Osteoblast (primary cell): ENCODE results near the gene ATG9B. TPM values are rescaled to one million over a fixed set of nuclear protein-coding genes. Genes with fewer than 3 reads are reported as not detected.
A peak's percentile ranks its signal among the peaks of the same experiment; 100 is the strongest.

ENCODE experiments used
- DNase-seq: peaks from one replicate; pipeline ENCODE4 v3.0.0; 2011; ENCODE audit warnings: low spot score, mixed read lengths; ENCODE audit not compliant: insufficient read length; ENCODE audit errors: missing footprints
- H2AFZ ChIP-seq: 2 replicates; pipeline ENCODE4 v1.6.0; 2011; ENCODE audit warnings: mild to moderate bottlenecking, low read length
- H3K27ac ChIP-seq: 2 replicates; pipeline ENCODE4 v1.5.1; 2011; ENCODE audit warnings: mild to moderate bottlenecking, low read depth, low read length, moderate library complexity
- H3K27me3 ChIP-seq: 2 replicates; pipeline ENCODE4 v1.6.0; 2012; ENCODE audit warnings: mild to moderate bottlenecking, control low read depth, inconsistent platforms, low read length, moderate library complexity; ENCODE audit not compliant: insufficient read depth
- H3K36me3 ChIP-seq: 2 replicates; pipeline ENCODE4 v1.5.1; 2011; ENCODE audit warnings: mild to moderate bottlenecking, low read length, control low read depth, moderate library complexity; ENCODE audit not compliant: insufficient read depth
- H3K4me1 ChIP-seq: 2 replicates; pipeline ENCODE4 v1.5.1; 2011; ENCODE audit warnings: mild to moderate bottlenecking, low read length, control low read depth, moderate library complexity; ENCODE audit not compliant: insufficient read depth
- H3K4me2 ChIP-seq: 2 replicates; pipeline ENCODE4 v1.6.0; 2011; ENCODE audit warnings: mild to moderate bottlenecking, low read length; ENCODE audit not compliant: insufficient read depth
- H3K4me3 ChIP-seq: fragments of 200-600 bp; sonication (generic); 3 replicates; pipeline ENCODE4 v1.5.1; 2012; ENCODE audit warnings: mild to moderate bottlenecking, low read length, inconsistent platforms; ENCODE audit not compliant: insufficient read depth
- H3K79me2 ChIP-seq: 2 replicates; pipeline ENCODE4 v1.6.0; 2012; ENCODE audit warnings: mild to moderate bottlenecking, low read length, control low read depth, inconsistent platforms; ENCODE audit not compliant: insufficient read depth
- H3K9me3 ChIP-seq: 2 replicates; pipeline ENCODE4 v1.5.1; 2011; ENCODE audit warnings: low read depth, low read length, control low read depth
- H4K20me1 ChIP-seq: 2 replicates; pipeline ENCODE4 v1.6.0; 2012; ENCODE audit warnings: mild to moderate bottlenecking, low read length, control low read depth; ENCODE audit not compliant: insufficient read depth
- CTCF ChIP-seq: IDR thresholded peaks from 2 replicates; pipeline ENCODE4 v1.5.1; 2011; ENCODE audit warnings: mild to moderate bottlenecking, low read depth, low read length, moderate library complexity; ENCODE audit errors: extremely low read depth
- total RNA-seq: library from RNA; depleted of rRNA; stranded (reverse); fragments of >200 nt; gene quantifications from 2 replicates; pipeline ENCODE4 v1.2.3, GENCODE V29; 2012

The ATG9B gene
- total RNA-seq, 1 donor = not detected

GRCh38 chr7:151059367-151060112 lies 35.2 kb upstream of the ATG9B start, which contains the start of gene SLC4A2:
Gene SLC4A2 (plus strand): TSS chr7:151059589. CDS start chr7:151061988, 2,399 bp downstream.
- Histone ChIP-seq H3K4me3 (peak within 1 kb of the TSS; percentile 91), H3K27ac (peak within 1 kb of the TSS; percentile 93), H3K36me3 (peaks cover 3% of the 10 kb centered on the region), H4K20me1 (peaks cover 21% of the 10 kb centered on the region), H3K9me3 (no peaks in the 10 kb centered on the region), H3K79me2 (peaks cover 38% of the 10 kb centered on the region), H2AFZ (peak within 1 kb of the TSS; percentile 93), H3K4me2 (peak within 1 kb of the TSS; percentile 100), H3K4me1 (peaks cover 48% of the 10 kb centered on the region), H3K27me3 (no peaks in the 10 kb centered on the region)
- TF ChIP-seq CTCF = peak; percentile 30
- DNase-seq = peak; percentile 99

GRCh38 chr7:151058781-151059366 lies 34.6 kb upstream of the ATG9B start:
- peak overlapping the region; percentile 91 for H3K4me3 ChIP-seq
- no peak for DNase-seq
- H3K9me3 ChIP-seq = no peaks in the 10 kb centered on the region
- H2AFZ ChIP-seq = peak overlapping the region; percentile 93
- peak overlapping the region; percentile 100 for H3K4me2 ChIP-seq
- H3K79me2 ChIP-seq = peaks cover 35% of the 10 kb centered on the region
- H3K36me3 ChIP-seq = no peaks in the 10 kb centered on the region
- H3K27me3 ChIP-seq = no peaks in the 10 kb centered on the region
- H3K4me1 ChIP-seq = peaks cover 48% of the 10 kb centered on the region
- H3K27ac ChIP-seq = peak overlapping the region; percentile 93
- TF ChIP-seq CTCF = no peak
- peaks cover 21% of the 10 kb centered on the region for H4K20me1 ChIP-seq

- Histone ChIP-seq H3K27me3 (no peaks in the 10 kb centered on the region), H3K36me3 (no peaks in the 10 kb centered on the region), H3K79me2 (peaks cover 30% of the 10 kb centered on the region), H3K27ac (peak overlapping the region; percentile 93), H2AFZ (peak overlapping the region; percentile 93), H3K4me3 (peak overlapping the region; percentile 91), H3K4me1 (peaks cover 48% of the 10 kb centered on the region), H3K4me2 (peak overlapping the region; percentile 100), H3K9me3 (no peaks in the 10 kb centered on the region), H4K20me1 (peaks cover 16% of the 10 kb centered on the region)
- DNase-seq = peak; percentile 100
- TF ChIP-seq CTCF = no peak
These were observed 33.9 kb upstream of the ATG9B start for GRCh38 chr7:151057989-151058780.
